ENCODE results near the gene TMEM35B.
A peak's percentile ranks its signal among the peaks of the same experiment; 100 is the strongest.
"Not testable (repeated sequence)": the region's sequence is repeated elsewhere in the genome, so short reads cannot be mapped to it uniquely, and the experiment has no call there.

TMEM35B gene

DNA sequence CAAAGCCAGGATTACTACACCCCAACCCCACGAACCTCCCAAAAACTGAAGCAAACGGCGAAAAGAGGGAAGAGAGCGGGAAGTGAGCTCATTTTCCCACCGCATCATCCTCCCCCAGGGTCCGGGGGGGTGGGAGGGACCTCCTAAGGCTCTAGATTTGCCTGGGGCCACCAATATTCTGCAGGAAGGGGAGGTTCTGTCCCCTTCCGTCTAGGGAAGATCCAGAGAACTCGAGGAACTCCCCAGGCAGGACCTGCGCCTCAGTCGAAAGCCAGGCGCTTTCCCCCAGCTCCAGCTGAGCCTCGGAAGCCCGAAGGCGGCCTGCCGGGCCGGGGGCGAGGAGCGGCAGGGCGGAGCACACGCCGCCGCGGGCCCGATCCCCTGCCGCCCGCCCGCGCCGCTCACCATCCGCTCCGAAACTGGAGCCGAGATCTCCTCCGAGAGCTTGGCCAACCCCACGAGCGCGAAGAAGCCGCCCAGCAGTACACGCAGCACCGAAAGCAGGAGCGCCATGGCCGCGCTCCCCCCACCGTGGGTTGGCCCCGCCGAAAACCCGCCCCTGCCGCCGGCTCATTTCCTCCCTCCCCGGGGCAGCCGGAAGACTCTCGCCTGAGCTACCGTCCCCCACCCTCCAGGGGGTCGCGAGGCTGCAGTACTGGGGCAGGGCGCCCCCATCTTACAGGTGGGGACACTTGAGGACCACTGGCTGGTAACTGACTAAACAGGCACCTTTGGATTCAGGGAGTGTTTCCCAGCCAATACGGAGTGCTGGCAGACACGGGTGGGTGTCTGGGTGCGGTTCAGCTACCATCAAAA, at the start of gene TMEM35B:
Gene TMEM35B (minus strand): TSS at position 555 of the 816 bp plus-strand sequence. CDS start 42 bp downstream, at position 513.
- DNase-seq (ENCODE audit: low read depth in 2 of 3, low spot score in 2 of 3), result peak; percentile 36 to 65 (median 58)

DNA sequence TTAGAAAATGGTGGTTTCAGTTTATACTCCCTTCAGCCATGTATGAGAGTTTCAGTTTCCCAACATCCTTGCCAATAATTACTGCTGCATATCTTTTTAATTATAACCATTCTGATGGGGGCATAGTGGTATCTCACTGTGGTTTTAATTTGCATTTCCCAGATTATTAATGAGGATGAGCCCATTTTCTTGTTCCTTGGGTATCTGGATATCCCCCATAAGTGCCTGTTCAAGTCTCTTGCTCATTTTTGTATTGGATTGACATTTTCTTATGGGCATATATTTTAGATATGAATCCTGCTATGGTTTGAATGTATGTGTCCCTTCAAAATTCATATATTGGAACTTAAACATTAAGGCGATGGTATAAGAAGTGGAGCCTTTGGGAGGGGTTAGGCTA, 48.2 kb upstream of the TMEM35B start:
- no peak for DNase-seq (ENCODE audit: low read depth in 2 of 3, low spot score in 2 of 3)

DNA sequence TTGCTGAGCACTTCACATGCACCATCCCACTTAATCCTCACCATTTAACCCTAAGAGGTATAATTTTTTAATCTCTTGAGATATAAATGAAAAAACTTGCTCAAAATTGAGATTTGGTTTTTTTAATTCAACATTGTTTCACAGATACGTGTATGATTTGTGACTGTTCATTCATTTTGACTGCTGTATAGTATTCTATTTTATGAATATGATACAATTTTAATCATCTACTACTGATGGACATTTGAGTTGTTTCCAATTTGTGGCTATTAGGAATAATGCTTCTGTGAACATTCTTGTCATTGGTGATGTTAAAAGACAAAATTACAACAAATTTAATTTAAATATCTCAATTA, 47.2 kb upstream of the TMEM35B start:
- DNase-seq (ENCODE audit: low read depth in 2 of 3, low spot score in 2 of 3), result no peak

DNA sequence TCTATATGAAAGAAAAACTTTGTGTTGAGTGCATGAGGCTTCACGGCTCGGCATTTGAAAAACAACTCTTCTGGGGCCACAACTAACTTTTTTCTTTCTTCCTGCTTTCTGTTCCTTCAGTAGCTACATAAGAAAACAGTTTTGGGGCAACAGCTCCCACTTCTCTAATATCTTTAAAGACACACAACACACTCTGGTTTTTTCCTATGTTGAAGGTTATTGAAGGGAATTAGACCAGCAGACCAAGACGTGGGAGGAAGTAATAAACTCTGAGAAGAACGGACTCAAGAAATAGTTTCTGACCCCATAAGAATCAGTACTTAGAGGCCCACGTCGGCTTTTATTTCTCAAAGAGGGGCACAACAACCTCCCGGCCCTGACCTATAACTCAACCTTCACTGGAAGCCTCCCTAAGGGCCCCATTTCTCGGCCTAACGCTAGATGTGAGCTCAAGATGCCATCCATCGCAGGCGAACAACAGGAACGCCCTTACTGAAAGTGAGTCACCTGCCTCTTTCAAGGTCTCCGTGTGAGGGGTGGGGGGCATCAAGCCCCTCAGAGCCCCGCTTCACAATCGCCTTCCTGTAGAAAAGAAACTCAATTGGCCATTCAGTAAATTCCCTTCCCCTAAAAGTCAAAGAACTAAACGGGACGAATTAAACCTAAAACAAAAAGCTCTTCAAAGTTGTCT, 45.8 kb upstream of the TMEM35B start:
- peak in 2 of 3 experiments; percentile 16 to 31 for DNase-seq (ENCODE audit: low read depth in 2 of 3, low spot score in 2 of 3)

DNA sequence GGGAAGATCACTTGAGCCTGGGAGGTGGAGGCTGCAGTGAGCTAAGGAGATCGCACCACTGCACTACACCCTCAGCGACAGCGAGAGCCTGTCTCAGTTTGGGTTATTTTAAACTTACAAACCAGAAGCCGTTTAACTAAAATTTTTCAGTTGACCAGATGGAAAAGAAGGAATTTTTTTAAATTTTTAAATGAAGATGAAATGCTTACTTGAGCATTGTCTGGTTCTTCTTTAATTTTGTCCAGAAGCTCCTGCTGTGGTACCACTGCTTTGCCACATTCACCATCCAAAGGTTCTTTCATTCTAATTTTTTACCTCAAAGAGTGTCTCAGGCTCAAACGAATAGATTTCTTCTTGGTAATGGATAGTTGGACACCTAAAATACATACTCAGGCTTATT, 45.2 kb upstream of the TMEM35B start:
- no peak for DNase-seq (ENCODE audit: low read depth in 2 of 3, low spot score in 2 of 3)

DNA sequence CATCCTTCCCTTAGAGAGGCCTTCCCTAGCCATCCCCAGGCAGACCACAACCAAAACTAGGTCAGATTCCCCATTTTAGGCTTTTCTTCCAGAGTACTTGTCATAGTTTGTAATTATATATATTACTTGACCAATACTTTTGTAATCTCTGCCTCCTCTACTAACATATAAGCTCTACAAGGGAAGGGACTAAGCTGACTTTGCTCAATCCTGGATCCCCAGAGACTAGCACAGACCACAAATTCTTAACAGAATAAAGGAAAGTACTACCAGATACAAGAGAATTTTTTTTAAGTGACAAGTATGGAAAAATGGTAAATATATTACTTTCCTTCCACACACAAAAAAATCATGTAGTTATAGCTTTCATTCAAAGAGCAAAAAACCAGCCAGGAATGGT, 44.6 kb upstream of the TMEM35B start:
- DNase-seq (ENCODE audit: low read depth in 2 of 3, low spot score in 2 of 3), result no peak

DNA sequence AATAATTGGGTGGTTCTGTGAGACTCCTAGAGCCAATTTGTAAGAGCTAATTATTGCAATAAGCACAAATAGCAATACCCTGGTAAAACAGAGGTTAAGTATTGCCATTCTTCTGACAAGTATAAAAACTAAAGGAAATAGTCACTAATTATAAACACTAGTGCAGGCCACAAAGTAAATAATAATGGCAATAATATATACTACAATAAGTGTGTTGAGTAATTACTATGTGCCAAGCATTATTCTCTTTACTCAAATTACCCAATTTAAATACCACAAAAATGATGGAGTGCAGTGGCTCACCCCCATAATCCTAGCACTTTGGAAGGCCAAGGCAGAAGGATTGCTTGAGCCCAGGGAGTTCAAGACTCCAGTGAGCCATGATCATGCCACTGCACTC, 31.3 kb upstream of the TMEM35B start:
- no peak for DNase-seq (ENCODE audit: low read depth in 2 of 3, low spot score in 2 of 3)

DNA sequence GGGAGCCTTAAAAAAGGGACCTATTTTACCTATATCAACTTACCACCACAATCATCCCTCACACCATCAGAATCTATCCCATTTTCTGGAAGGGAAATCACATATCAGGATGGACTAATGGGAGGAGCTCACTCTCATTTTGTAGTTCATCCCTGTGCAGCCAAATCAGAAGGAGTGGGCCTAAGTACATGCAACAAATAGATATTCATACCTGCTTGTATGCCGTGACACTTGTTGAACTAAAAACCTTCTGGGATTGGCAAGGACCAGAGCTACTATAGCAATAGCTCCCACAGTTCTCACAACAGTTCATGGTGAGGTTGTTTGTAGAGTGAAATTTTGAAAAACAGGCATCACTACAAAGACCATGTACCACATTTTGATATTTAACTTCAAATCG, 29.3 kb upstream of the TMEM35B start:
- DNase-seq (ENCODE audit: low read depth in 2 of 3, low spot score in 2 of 3), result no peak

DNA sequence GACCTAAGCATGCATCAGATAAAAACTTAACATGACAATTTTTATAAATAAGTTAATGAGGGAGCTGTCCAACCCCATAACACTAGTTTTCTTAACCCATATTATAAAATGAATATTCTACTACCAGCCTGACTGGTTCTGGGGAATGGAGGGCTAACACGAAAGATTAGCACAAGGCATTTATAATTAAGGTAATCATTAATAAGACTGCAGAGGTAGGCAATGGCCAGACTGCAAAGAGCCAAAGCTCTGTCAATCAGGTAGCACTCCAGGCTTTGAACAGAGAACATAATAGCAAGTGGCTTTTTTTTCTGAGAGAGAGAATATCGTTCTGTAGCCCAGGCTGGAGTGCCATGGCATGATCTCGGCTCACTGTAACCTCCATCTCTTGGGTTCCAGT, 20.6 kb upstream of the TMEM35B start:
- DNase-seq (ENCODE audit: low read depth in 2 of 3, low spot score in 2 of 3), result no peak

DNA sequence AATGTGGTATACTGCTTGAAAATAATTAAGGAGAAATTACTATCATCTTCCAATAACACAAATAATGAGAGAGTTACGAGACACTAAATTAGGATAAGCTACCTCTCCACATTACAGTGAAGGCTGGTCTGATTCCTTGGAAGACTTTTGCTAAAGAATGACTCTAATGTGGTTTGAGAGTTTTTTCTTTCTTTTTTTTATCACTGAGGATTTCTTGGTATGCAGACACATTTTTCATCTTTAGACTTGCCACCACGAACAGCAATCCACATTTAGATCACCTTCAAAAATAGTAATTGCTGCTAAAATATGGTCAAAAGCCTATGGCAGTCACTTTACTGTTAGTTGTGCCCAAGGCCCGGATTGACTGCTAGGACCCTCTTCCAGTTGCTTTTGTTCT, 16.6 kb upstream of the TMEM35B start:
- DNase-seq (ENCODE audit: low read depth in 2 of 3, low spot score in 2 of 3), result no peak

DNA sequence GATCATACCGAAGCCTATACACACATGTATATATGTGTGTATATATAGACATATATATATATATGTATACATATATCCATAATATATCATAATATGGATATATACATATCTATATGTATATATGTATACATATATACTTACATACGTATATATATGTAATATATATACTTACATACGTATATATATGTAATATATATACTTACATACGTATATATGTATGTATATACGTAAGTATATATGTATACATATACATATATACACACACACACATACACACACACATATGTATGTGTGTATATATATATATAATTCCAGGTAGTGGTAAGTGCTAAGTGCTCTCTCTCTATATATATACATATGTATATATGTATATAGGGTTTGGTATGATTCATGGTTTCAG, 9.7 kb upstream of the TMEM35B start:
- no peak for DNase-seq (ENCODE audit: low read depth in 2 of 3, low spot score in 2 of 3)

DNA sequence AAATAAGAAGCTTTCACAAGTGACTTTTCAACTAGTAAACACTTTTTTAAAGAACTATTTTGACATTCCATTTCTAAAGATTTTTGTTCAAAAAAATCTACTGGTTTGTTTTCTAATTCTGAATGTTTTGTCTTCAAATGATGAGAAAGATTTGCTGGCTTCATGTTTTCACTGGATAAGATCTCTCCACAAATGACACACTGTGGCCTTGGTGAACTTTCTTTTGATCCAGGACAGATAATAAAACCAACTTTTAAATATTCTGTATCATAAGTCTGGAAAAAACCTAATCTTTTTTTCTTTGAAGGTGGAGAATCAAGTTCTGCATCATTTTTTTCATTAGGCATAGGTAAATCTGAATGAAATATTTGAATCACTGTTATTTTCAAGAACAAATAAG, 3.4 kb upstream of the TMEM35B start:
- DNase-seq (ENCODE audit: low read depth in 2 of 3, low spot score in 2 of 3), result no peak

DNA sequence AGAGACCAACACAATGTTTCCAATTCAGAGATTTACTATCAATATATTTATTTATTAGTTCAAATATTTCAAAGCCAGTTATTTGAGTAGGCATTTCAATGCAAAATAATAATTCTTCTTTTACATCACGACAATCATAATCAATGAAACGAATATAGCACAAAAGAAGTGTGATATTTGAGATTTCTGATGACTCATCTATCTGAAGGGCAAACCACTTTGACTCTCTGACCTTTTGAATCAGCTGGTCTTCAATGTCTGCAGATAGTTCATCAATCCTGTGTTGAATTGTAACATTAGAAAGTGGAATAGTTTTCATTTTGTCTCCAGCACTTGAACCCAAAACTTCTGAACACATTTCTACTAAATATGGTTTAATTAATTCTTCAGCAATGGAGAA, 3.0 kb upstream of the TMEM35B start:
- no peak for DNase-seq (ENCODE audit: low read depth in 2 of 3, low spot score in 2 of 3)

DNA sequence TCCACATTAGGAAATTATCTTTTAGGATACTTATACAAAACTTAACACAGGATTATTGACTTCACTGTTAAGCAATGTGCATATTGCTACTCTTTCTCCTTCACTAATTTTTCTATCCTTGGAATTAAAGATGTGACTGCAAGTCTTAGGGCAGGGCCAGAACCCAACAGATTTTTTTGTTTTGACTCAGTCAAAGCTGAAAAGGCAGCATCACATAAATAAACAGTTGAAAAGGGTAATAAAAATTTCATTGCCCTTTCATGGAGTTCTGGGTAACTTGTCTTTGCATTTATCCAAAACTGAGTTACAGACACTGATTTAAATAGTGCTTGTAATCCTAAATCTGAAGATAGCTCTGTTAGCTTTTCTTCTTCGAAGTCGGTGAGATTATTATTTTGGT, 1.9 kb upstream of the TMEM35B start:
- DNase-seq (ENCODE audit: low read depth in 2 of 3, low spot score in 2 of 3), result no peak

DNA sequence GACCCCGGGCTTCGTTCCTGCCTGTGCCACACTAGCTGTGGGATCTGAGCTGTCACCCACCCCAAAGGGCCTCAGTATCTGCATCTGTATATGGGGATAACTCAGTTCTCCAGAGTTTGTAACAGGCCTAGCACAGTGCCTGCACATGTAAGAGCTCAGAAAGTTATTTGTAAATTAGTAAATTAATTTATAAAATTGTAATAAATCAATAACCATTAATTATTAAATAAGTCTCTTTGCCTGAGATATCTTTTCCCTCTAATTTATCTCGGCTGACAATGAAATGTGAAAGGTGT, 410 bp upstream of the TMEM35B start:
- not testable (repeated sequence) for DNase-seq (ENCODE audit: low read depth in 2 of 3, low spot score in 2 of 3)

DNA sequence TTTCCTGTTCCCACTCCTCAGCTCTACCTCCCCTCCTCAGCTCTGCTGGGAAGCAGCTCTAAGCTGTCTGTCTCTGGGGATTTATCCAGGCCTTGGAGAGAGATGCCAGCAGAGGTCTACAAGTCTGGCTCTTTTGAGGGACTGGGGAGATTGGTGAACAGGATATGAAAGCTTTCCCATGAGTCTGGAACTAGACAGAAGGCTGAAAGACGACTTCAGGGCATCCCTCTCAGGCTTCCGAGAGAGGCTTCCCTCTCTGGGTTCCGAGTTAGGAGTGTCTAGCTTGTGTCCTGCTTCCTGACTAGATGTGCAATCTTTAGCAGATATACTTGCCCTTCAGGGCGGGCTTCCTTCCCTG, 733 bp downstream of the TMEM35B start:
- DNase-seq (ENCODE audit: low read depth in 2 of 3, low spot score in 2 of 3), result no peak

DNA sequence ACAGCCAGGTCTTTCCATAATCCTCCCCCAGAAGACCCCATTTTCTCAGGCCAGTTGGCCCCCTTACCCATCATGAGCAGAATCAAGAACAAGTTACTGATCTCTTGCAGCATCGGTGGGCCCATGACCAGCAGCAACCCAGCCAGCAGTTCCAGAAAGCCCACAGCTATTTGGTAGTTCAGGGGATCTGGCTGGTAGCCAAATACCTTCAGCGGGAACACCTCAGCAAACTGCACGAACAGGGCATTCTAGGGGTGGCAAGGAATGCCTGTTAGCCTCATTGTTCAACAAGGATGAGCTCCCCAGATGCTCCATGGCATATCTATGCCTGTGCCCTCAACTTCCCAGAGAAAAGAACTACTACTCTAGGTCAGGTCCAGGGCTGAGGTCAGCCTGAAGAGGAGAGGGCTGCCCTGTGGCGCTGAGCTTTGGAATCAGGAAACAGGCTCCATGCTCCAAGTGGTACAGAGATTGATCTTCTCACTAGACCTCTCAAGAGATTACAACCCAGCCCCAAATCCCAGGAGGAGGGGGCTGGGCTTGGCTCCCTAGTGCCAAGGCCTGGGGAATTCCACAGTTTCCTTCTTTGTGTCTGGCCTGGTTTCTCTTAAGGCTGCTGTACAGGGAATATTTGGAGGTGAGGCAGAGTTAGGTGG, 1.3 kb downstream of the TMEM35B start:
- no peak for DNase-seq (ENCODE audit: low read depth in 2 of 3, low spot score in 2 of 3)

DNA sequence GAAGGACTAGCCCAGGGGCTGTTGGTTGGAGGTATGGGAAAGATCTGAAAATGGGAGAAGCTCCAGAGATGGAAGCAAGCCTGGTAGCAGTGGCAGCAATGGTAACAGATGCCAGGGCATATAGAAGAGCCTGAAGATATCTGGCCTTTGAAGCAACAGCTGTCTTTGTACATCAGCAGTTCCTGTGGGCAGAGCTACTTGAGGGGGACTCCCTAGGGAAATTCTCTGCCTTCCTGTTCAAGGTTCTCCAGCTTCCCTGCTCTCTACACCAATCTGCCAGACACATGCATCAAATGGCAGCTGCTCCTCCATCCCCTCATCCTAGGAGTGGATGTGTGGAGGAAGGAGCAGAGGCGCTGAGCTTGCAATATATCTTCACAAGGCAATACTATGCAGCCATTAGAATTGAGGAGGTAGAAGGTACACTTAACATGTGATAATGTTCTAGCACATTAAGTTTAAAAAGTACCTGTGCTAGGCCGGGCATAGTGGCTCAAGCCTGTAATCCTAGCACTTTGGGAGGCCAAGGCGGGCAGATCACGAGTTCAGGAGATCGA, 2.2 kb downstream of the TMEM35B start:
- no peak for DNase-seq (ENCODE audit: low read depth in 2 of 3, low spot score in 2 of 3)

DNA sequence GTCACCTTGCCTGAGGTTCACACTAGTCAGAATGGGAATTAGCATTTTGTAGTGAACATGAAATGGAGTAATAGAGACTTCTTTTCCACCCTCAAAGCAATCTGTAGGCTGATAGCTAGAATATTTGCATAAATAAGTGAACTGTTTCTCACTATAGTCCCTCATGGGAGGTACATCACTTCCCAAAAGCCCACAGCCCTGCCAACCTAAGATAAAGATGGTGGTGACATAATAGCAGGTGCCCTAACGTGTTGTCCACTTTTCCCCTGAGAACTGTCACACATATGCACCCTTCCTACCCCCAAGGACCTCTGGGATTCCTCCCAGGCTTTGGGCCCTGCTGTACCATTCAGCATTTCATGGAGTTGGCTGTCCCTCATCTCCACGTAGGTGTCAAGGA, 4.4 kb downstream of the TMEM35B start:
- no peak for DNase-seq (ENCODE audit: low read depth in 2 of 3, low spot score in 2 of 3)

DNA sequence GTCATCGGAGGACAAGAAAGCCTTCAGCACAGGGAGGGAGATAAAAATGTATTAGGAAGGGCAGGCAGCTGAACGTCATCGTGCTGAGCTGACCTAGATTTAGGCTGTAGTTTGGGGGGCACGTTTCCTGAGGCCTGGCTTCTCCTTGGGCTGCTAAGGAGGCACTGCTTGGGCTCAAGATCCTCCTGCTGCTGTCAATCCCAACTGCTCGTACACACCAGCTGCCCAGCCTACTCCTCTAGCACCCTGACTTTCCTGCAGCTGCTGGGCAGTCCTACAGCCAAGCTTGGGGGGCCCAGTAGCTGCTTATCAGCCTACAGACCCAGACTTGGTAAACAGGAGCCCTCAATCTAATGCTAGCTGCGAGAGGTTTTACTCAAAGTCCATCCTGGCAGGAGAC, 6.2 kb downstream of the TMEM35B start:
- no peak for DNase-seq (ENCODE audit: low read depth in 2 of 3, low spot score in 2 of 3)

DNA sequence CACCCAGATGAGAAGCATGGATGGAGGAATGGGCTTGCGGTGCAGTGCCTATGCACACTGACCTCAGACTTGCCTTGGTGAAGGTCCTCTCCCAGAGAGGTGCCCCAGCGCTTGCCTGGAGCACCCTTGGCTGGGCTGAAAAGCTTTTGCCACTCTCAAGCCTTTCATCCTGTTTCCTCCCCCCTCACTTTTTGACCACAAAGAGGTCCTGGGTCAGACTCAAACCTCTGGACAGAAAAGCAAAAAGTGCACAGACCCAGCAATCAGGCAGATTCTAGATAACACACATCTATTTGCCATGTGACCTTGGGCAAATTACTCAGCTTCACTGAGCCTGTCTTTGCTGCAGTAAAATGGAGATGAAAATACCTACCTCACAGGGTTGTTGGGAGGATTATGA, 7.3 kb downstream of the TMEM35B start:
- DNase-seq (ENCODE audit: low read depth in 2 of 3, low spot score in 2 of 3), result no peak

DNA sequence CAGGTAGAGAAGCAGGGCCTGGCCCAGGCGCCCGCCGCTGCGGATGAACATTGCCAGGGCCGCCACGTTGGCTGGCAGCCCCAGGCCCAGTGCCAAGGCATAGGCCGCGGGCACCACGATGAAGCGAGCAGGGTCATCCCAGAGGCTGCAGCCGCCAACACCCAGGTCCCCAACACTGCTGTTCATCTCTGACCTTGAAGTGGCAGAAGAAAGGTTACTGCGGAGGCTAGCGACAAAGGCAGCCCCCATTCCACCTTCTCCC, 8.0 kb downstream of the TMEM35B start:
- DNase-seq (ENCODE audit: low read depth in 2 of 3, low spot score in 2 of 3), result no peak
